HepG2 (cell line): ENCODE results near the gene SDK1. TPM values are rescaled to one million over a fixed set of nuclear protein-coding genes. Genes with fewer than 3 reads are reported as not detected.

Experiments used
- ATRX ChIP-seq: sonication (generic); formaldehyde crosslinking; IDR thresholded peaks from 2 replicates; pipeline ENCODE4 v1.4.0; 2020; ENCODE audit warnings: missing genetic modification reagents, borderline replicate concordance
- BORCS8-MEF2B ChIP-seq: sonication (generic); formaldehyde crosslinking; IDR thresholded peaks from 2 replicates; pipeline ENCODE4 v1.8.0; 2022; ENCODE audit warnings: mild to moderate bottlenecking, missing genetic modification reagents
- BRCA1 ChIP-seq: sonication (generic); formaldehyde crosslinking; IDR thresholded peaks from 2 replicates; pipeline ENCODE4 v1.4.0; 2020; ENCODE audit warnings: missing genetic modification reagents
- CBFB ChIP-seq: sonication (generic); formaldehyde crosslinking; IDR thresholded peaks from 2 replicates; pipeline ENCODE4 v1.4.0; 2020; ENCODE audit warnings: missing genetic modification reagents
- DNMT1 ChIP-seq: sonication (generic); formaldehyde crosslinking; IDR thresholded peaks from 2 replicates; pipeline ENCODE4 v1.5.1; 2020; ENCODE audit warnings: mild to moderate bottlenecking, missing genetic modification reagents
- HMG20B ChIP-seq: conservative IDR thresholded peaks from 2 replicates; pipeline ENCODE4 v1.6.1; 2016; ENCODE audit warnings: missing genetic modification reagents, missing compliant biosample characterization
- HOXD1 ChIP-seq: sonication (generic); formaldehyde crosslinking; IDR thresholded peaks from 2 replicates; pipeline ENCODE4 v1.5.0; 2020; ENCODE audit warnings: missing genetic modification reagents
- KLF12 ChIP-seq: sonication (generic); formaldehyde crosslinking; IDR thresholded peaks from 2 replicates; pipeline ENCODE4 v1.4.0; 2020; ENCODE audit warnings: missing genetic modification reagents, borderline replicate concordance
- NFE2L2 ChIP-seq: fragments of 150-350 bp; IDR thresholded peaks from 2 replicates; pipeline ENCODE4 v1.6.1; 2014; ENCODE audit warnings: low read length
- RXRB ChIP-seq: IDR thresholded peaks from 2 replicates; pipeline ENCODE4 v1.6.1; 2016; ENCODE audit warnings: borderline replicate concordance, missing genetic modification reagents, missing compliant biosample characterization
- SMAD1 ChIP-seq: sonication (generic); formaldehyde crosslinking; IDR thresholded peaks from 2 replicates; pipeline ENCODE4 v1.4.0; 2020; ENCODE audit warnings: missing genetic modification reagents, low read depth, mild to moderate bottlenecking, borderline replicate concordance
- SMARCE1 ChIP-seq: fragments of 450-650 bp; IDR thresholded peaks from 2 replicates; pipeline ENCODE4 v1.6.1; 2017; ENCODE audit warnings: borderline replicate concordance
- SYNCRIP ChIP-seq: fragments of 200-400 bp; formaldehyde crosslinking; IDR thresholded peaks from 2 replicates; pipeline ENCODE4 v1.6.1; 2018; ENCODE audit warnings: mild to moderate bottlenecking, low read depth, low read length; ENCODE audit not compliant: insufficient read depth
- TCF7L2 ChIP-seq: IDR thresholded peaks from 2 replicates; pipeline ENCODE4 v1.6.1; 2011; ENCODE audit warnings: mild to moderate bottlenecking, low read depth, low read length, moderate library complexity
- ZBTB20 ChIP-seq: sonication (generic); formaldehyde crosslinking; IDR thresholded peaks from 2 replicates; pipeline ENCODE4 v1.8.1; 2023; ENCODE audit warnings: missing genetic modification reagents, low read depth, mild to moderate bottlenecking, borderline replicate concordance
- ZNF160 ChIP-seq: sonication (generic); formaldehyde crosslinking; IDR thresholded peaks from 2 replicates; pipeline ENCODE4 v1.8.0; 2022; ENCODE audit warnings: mild to moderate bottlenecking, inconsistent platforms, missing genetic modification reagents
- ZNF274 ChIP-seq: sonication (generic); formaldehyde crosslinking; IDR thresholded peaks from 2 replicates; pipeline ENCODE4 v1.5.1; 2020; ENCODE audit warnings: mild to moderate bottlenecking, missing genetic modification reagents
- ZNF343 ChIP-seq: sonication (generic); formaldehyde crosslinking; IDR thresholded peaks from 2 replicates; pipeline ENCODE4 v1.4.0; 2020; ENCODE audit warnings: mild to moderate bottlenecking, missing genetic modification reagents
- ZNF446 ChIP-seq: sonication (generic); formaldehyde crosslinking; IDR thresholded peaks from 2 replicates; pipeline ENCODE4 v1.5.0; 2020; ENCODE audit warnings: mild to moderate bottlenecking, missing genetic modification reagents
- ZNF788 ChIP-seq: sonication (generic); formaldehyde crosslinking; IDR thresholded peaks from 2 replicates; pipeline ENCODE4 v1.5.0; 2020; ENCODE audit warnings: mild to moderate bottlenecking, missing genetic modification reagents, borderline replicate concordance
- ZSCAN22 ChIP-seq: sonication (generic); formaldehyde crosslinking; IDR thresholded peaks from 2 replicates; pipeline ENCODE4 v1.4.0; 2020; ENCODE audit warnings: mild to moderate bottlenecking, missing genetic modification reagents
- polyA plus RNA-seq, 8 experiments: library from polyadenylated mRNA; depleted of rRNA in 3 of 8; stranded (reverse) in 7 of 8; unstranded in 1 of 8; fragments of >200 nt; fragmentation: Illumina TruSeq in 4 of 8; extraction: Trizol in 4 of 8; gene quantifications; 2 replicates each; pipeline versions ENCODE4 v1.2.1 to v1.2.3, GENCODE V29; 2011 to 2016; ENCODE audit warnings: low read depth in 4 of 8, missing spikeins in 1 of 8, mixed read lengths in 1 of 8; ENCODE audit not compliant: insufficient read depth in 1 of 8
- total RNA-seq, 5 experiments: library from RNA; depleted of rRNA; stranded (reverse); fragments of >200 nt; fragmentation: Illumina TruSeq; extraction: Trizol; gene quantifications; 2 replicates each; pipeline ENCODE4 v1.2.3, GENCODE V29; 2016; ENCODE audit warnings: low read depth in 1 of 5
- TF ChIP-seq, protein P1 (sequence below): sonication (generic); formaldehyde crosslinking; IDR thresholded peaks from 2 replicates; pipeline ENCODE4 v1.4.0; 2020; ENCODE audit warnings: mild to moderate bottlenecking, missing genetic modification reagents
- TF ChIP-seq, protein P2 (sequence below): sonication (generic); formaldehyde crosslinking; IDR thresholded peaks from 2 replicates; pipeline ENCODE4 v1.5.1; 2020; ENCODE audit warnings: mild to moderate bottlenecking, missing genetic modification reagents, borderline replicate concordance
- TF ChIP-seq, protein P3 (sequence below): sonication (generic); formaldehyde crosslinking; IDR thresholded peaks from 2 replicates; pipeline ENCODE4 v1.5.0; 2020; ENCODE audit warnings: missing genetic modification reagents
- TF ChIP-seq, protein P4 (sequence below): sonication (generic); formaldehyde crosslinking; conservative IDR thresholded peaks from 2 replicates; pipeline ENCODE4 v1.4.0; 2020; ENCODE audit warnings: missing genetic modification reagents

The SDK1 gene
- total and polyA plus RNA-seq, 2 of the 13 experiments (the other 11 are each of a cell fraction or from before 2014, with no cell fraction given) = 0.35 to 2.4 TPM

DNA sequence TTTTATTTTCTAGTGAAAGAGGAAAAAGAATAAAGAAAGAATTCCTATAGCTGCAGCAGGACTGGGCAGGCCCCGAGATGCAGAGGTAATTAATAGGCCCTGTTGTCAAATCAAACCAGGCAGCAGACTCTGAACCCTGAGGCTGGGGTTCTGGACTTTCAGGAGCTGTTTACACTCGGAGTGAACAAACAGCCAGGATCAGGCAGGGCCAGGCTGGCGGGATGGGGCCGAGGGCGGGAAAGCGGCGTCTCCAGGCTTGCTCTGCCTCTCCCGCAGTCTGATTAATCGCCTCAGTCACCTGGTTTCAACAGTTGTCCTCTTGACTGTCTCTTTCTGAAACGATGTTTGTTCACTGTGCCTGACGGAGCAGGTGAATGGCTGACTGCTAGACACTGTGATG lies 705.6 kb downstream of the SDK1 start (continued):
- TF ChIP-seq ZNF274 (CRISPR knock-in tag) (no peak), ZSCAN22 (no peak), RXRB (CRISPR knock-in tag) (peak; percentile 63; the same call in 1 of the 2 replicates), ZNF343 (no peak), TCF7L2 (no peak), KLF12 (no peak), CBFB (no peak), ZNF160 (CRISPR knock-in tag) (no peak), ATRX (CRISPR knock-in tag) (no peak), ZBTB20 (CRISPR knock-in tag) (no peak), SYNCRIP (no peak), NFE2L2 (no peak), DNMT1 (CRISPR knock-in tag) (no peak), SMARCE1 (no peak), BORCS8-MEF2B (CRISPR knock-in tag) (no peak), HMG20B (CRISPR knock-in tag) (peak; percentile 62; the same call in 1 of the 2 replicates), HOXD1 (CRISPR knock-in tag) (no peak), ZNF788 (CRISPR knock-in tag) (peak; percentile 48; the same call in 1 of the 2 replicates), SMAD1 (CRISPR knock-in tag) (no peak), ZNF446 (CRISPR knock-in tag) (no peak), BRCA1 (CRISPR knock-in tag) (no peak)
- TF ChIP-seq, protein P1, sequence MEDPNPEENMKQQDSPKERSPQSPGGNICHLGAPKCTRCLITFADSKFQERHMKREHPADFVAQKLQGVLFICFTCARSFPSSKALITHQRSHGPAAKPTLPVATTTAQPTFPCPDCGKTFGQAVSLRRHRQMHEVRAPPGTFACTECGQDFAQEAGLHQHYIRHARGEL = no peak
- TF ChIP-seq, protein P2, sequence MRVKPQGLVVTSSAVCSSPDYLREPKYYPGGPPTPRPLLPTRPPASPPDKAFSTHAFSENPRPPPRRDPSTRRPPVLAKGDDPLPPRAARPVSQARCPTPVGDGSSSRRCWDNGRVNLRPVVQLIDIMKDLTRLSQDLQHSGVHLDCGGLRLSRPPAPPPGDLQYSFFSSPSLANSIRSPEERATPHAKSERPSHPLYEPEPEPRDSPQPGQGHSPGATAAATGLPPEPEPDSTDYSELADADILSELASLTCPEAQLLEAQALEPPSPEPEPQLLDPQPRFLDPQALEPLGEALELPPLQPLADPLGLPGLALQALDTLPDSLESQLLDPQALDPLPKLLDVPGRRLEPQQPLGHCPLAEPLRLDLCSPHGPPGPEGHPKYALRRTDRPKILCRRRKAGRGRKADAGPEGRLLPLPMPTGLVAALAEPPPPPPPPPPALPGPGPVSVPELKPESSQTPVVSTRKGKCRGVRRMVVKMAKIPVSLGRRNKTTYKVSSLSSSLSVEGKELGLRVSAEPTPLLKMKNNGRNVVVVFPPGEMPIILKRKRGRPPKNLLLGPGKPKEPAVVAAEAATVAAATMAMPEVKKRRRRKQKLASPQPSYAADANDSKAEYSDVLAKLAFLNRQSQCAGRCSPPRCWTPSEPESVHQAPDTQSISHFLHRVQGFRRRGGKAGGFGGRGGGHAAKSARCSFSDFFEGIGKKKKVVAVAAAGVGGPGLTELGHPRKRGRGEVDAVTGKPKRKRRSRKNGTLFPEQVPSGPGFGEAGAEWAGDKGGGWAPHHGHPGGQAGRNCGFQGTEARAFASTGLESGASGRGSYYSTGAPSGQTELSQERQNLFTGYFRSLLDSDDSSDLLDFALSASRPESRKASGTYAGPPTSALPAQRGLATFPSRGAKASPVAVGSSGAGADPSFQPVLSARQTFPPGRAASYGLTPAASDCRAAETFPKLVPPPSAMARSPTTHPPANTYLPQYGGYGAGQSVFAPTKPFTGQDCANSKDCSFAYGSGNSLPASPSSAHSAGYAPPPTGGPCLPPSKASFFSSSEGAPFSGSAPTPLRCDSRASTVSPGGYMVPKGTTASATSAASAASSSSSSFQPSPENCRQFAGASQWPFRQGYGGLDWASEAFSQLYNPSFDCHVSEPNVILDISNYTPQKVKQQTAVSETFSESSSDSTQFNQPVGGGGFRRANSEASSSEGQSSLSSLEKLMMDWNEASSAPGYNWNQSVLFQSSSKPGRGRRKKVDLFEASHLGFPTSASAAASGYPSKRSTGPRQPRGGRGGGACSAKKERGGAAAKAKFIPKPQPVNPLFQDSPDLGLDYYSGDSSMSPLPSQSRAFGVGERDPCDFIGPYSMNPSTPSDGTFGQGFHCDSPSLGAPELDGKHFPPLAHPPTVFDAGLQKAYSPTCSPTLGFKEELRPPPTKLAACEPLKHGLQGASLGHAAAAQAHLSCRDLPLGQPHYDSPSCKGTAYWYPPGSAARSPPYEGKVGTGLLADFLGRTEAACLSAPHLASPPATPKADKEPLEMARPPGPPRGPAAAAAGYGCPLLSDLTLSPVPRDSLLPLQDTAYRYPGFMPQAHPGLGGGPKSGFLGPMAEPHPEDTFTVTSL (CRISPR knock-in tag) = peak; percentile 79; the same call in 1 of the 2 replicates
- TF ChIP-seq, protein P3, sequence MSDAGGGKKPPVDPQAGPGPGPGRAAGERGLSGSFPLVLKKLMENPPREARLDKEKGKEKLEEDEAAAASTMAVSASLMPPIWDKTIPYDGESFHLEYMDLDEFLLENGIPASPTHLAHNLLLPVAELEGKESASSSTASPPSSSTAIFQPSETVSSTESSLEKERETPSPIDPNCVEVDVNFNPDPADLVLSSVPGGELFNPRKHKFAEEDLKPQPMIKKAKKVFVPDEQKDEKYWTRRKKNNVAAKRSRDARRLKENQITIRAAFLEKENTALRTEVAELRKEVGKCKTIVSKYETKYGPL (CRISPR knock-in tag) = no peak
- TF ChIP-seq, protein P4, sequence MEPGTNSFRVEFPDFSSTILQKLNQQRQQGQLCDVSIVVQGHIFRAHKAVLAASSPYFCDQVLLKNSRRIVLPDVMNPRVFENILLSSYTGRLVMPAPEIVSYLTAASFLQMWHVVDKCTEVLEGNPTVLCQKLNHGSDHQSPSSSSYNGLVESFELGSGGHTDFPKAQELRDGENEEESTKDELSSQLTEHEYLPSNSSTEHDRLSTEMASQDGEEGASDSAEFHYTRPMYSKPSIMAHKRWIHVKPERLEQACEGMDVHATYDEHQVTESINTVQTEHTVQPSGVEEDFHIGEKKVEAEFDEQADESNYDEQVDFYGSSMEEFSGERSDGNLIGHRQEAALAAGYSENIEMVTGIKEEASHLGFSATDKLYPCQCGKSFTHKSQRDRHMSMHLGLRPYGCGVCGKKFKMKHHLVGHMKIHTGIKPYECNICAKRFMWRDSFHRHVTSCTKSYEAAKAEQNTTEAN (CRISPR knock-in tag) = no peak; the same call in 1 of the 2 replicates
